MCF 10A (cell line): ENCODE measurements around the gene LPP. TPM values are rescaled to one million over a fixed set of nuclear protein-coding genes. Genes with fewer than 3 reads are reported as not detected.

ENCODE experiments used
- BruUV-seq: library from RNA; stranded (reverse); fragments of 400-500 nt; replicated peaks from 2 replicates; lab custom pipeline; 2021; lab: Mats Ljungman, UMichigan
- CTCF ChIA-PET: fragments of 300-600 bp; sonication (Branson Sonifier 250); formaldehyde crosslinking; extraction: SDS; loops from one replicate; lab custom pipeline; 2021; ENCODE audit warnings: antibody characterized with exemption, inconsistent platforms; lab: Yijun Ruan, JAX
- POLR2A ChIA-PET: fragments of 300-600, 350-650 bp; sonication (Branson Sonifier 250); formaldehyde crosslinking; extraction: SDS; loops from one replicate; lab custom pipeline; 2020; ENCODE audit warnings: antibody characterized with exemption, inconsistent platforms; lab: Yijun Ruan, JAX
- DNase-seq: peaks from one replicate; pipeline ENCODE4 v3.0.0-alpha.2; 2018; ENCODE audit not compliant: unreplicated experiment
- H3K27ac Mint-ChIP-seq: one replicate; pipeline ENCODE4 v1.8.0; 2022; ENCODE audit warnings: mild to moderate bottlenecking, low read depth, mixed read lengths; ENCODE audit not compliant: unreplicated experiment
- H3K27me3 Mint-ChIP-seq: one replicate; pipeline ENCODE4 v1.8.0; 2022; ENCODE audit warnings: mixed read lengths; ENCODE audit not compliant: insufficient read depth, unreplicated experiment
- H3K36me3 Mint-ChIP-seq: one replicate; pipeline ENCODE4 v1.8.0; 2022; ENCODE audit warnings: mild to moderate bottlenecking, moderate library complexity, mixed read lengths; ENCODE audit not compliant: insufficient read depth, unreplicated experiment
- H3K4me1 Mint-ChIP-seq: one replicate; pipeline ENCODE4 v1.8.0; 2022; ENCODE audit warnings: mixed read lengths; ENCODE audit not compliant: insufficient read depth, unreplicated experiment
- H3K4me3 Mint-ChIP-seq: one replicate; pipeline ENCODE4 v1.8.0; 2022; ENCODE audit warnings: mild to moderate bottlenecking, moderate library complexity, mixed read lengths; ENCODE audit not compliant: unreplicated experiment
- H3K9me3 Mint-ChIP-seq: one replicate; pipeline ENCODE4 v1.8.0; 2022; ENCODE audit warnings: mixed read lengths; ENCODE audit not compliant: unreplicated experiment
- intact Hi-C: fragments of 100-400 bp; cut with micrococcal nuclease; formaldehyde crosslinking; loops from 2 replicates; pipeline ENCODE4 v1.14.1; 2022
- total RNA-seq: library from RNA; stranded (reverse); gene quantifications from 2 replicates; pipeline ENCODE4 v1.2.3, GENCODE V29; 2022
- TF ChIP-seq, protein P1 (sequence below): fragments of 200-600 bp; IDR thresholded peaks from one replicate; pipeline ENCODE4 v1.8.0; 2022; ENCODE audit warnings: antibody characterized with exemption, mild to moderate bottlenecking; ENCODE audit not compliant: unreplicated experiment

Gene LPP
- total RNA-seq, 1 experiment from 2014 or later = 117 TPM

DNA sequence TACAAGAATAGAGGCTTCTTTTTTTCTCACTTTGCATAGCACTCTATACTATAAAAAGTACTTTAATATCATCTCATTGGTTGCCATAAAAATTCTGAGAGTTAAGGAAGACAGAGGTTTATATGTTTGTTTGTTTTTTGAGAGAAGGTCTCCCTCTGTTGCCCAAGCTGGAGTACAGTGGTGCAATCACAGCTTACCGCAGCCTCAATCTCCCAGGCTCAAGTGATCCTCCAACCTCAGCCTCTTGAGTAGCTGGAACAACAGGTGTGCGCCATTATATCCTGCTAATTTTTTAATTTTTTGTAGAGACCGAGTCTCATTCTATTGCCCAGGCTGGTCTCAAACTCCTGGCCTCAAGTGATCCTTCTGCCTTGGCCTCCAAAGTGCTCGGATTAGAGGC is 250.2 kb downstream of the LPP start:
- H3K27ac Mint-ChIP-seq = no peak overlapping the region
- BruUV-seq = no TSS peak
- H3K4me1 Mint-ChIP-seq = no peaks in the 10 kb centered on the region
- no peaks in the 10 kb centered on the region for H3K9me3 Mint-ChIP-seq
- peaks cover 26% of the 10 kb centered on the region for H3K36me3 Mint-ChIP-seq
- no peak for DNase-seq
- H3K27me3 Mint-ChIP-seq = no peaks in the 10 kb centered on the region
- CTCF ChIA-PET = interaction anchor here (0.5 to 1.6 kb wide), 3 partner anchors 135 to 783 kb away, joined by 3 to 5 read pairs (median 4); no protein-coding TSS in a partner anchor
- POLR2A ChIA-PET = no interaction called here
- TF ChIP-seq, protein P1, sequence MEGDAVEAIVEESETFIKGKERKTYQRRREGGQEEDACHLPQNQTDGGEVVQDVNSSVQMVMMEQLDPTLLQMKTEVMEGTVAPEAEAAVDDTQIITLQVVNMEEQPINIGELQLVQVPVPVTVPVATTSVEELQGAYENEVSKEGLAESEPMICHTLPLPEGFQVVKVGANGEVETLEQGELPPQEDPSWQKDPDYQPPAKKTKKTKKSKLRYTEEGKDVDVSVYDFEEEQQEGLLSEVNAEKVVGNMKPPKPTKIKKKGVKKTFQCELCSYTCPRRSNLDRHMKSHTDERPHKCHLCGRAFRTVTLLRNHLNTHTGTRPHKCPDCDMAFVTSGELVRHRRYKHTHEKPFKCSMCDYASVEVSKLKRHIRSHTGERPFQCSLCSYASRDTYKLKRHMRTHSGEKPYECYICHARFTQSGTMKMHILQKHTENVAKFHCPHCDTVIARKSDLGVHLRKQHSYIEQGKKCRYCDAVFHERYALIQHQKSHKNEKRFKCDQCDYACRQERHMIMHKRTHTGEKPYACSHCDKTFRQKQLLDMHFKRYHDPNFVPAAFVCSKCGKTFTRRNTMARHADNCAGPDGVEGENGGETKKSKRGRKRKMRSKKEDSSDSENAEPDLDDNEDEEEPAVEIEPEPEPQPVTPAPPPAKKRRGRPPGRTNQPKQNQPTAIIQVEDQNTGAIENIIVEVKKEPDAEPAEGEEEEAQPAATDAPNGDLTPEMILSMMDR = no peak
- no peak overlapping the region for H3K4me3 Mint-ChIP-seq
- intact Hi-C loops = loop anchor here (5.0 kb wide), 1 partner anchor 662 kb away; no protein-coding TSS in a partner anchor

DNA sequence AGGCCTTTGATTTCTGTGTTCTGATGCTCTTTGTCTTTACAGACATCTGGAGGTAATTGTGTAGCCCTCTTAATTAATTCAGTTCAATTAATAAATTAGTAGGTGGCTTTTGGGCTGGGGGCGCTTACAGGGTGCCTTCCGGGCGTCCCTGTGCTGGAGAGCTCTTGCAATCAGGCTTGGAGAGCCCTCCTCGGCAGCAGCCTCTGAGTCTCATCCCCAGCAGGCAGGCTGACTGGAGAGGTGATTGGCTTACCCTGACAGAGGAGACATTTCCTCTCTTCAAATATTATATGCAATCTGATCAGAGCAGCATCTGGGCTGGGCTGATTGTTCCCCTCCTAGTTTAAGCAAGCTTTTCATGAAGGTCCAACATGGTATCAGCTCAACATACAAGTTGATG is 250.7 kb downstream of the LPP start:
- ChIA-PET POLR2A (no interaction called here), CTCF (interaction anchor here (1.6 kb wide), 1 partner anchor 664 kb away, joined by 5 read pairs; no protein-coding TSS in a partner anchor)
- no peak overlapping the region for H3K27ac Mint-ChIP-seq
- TF ChIP-seq, protein P1 = no peak
- BruUV-seq = no TSS peak
- intact Hi-C loops = loop anchor here (5.0 kb wide), 1 partner anchor 662 kb away; no protein-coding TSS in a partner anchor
- H3K36me3 Mint-ChIP-seq = peaks cover 25% of the 10 kb centered on the region
- H3K27me3 Mint-ChIP-seq = no peaks in the 10 kb centered on the region
- no peak for DNase-seq
- no peaks in the 10 kb centered on the region for H3K4me1 Mint-ChIP-seq
- H3K4me3 Mint-ChIP-seq = no peak overlapping the region
- H3K9me3 Mint-ChIP-seq = no peaks in the 10 kb centered on the region

DNA sequence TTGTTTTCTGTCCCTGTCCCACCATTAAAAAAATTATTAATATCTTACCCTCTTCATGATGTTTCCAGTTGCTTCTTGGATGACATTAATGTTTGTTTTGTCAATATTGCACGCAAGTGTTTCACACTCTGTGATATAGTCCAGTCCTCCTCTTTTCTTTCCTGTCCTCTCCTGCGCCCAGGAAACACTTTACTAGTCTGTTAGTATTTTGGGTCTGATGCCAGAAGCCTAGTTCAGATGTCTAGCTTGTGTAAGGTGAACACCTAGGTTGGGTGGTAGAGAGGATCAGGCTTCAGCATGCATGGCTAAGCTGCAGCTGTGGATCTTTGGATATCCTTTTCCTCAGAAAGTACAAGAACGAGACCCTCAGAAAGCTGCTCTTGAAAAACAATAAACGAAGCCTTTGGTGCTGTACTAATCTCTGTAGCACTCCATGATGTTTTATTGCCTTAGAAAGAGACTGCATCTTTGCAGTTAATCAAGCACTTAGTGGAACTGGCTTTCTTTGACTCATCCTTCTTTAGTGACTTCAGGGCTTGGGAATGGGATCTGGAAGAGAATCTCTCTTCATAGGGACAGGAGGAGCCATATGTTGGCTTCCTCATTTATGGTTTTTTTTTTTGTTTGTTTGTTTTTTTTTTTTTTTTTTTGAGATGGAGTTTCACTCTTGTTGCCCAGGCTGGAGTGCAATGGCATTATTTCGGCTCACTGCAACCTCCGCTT is 253.4 kb downstream of the LPP start:
- Mint-ChIP-seq H3K9me3 (no peaks in the 10 kb centered on the region), H3K4me1 (no peaks in the 10 kb centered on the region), H3K27ac (no peak overlapping the region), H3K36me3 (peaks cover 35% of the 10 kb centered on the region), H3K4me3 (no peak overlapping the region), H3K27me3 (no peaks in the 10 kb centered on the region)
- intact Hi-C loops = no loop called here
- ChIA-PET POLR2A (no interaction called here), CTCF (interaction anchor here (0.5 to 0.7 kb wide), 2 partner anchors 209 to 549 kb away, joined by 3 to 7 read pairs; no protein-coding TSS in a partner anchor)
- TF ChIP-seq, protein P1 = no peak
- no TSS peak for BruUV-seq
- no peak for DNase-seq

DNA sequence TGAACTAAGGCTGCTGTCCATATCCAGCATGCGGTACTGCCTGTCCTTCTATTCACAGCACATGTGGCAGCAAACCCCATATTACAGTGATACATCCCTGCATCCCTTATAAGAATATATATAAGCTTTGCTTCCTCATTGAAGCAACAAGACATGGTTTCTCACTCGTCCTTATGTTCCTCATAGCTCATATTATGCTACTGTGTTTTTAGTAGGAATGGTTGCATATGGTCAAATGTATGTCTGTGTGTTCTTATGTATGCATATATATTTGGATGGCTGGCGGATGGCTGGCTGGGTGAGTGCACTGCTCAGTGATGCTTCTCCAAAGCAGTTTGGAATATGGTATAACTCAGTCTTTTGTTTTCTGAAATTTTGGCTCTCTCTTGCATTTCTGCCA is 254.9 kb downstream of the LPP start:
- Mint-ChIP-seq H3K4me1 (no peaks in the 10 kb centered on the region), H3K36me3 (peaks cover 35% of the 10 kb centered on the region), H3K27me3 (no peaks in the 10 kb centered on the region), H3K27ac (no peak overlapping the region), H3K4me3 (no peak overlapping the region), H3K9me3 (no peaks in the 10 kb centered on the region)
- ChIA-PET POLR2A (interaction anchor here (0.6 to 1.5 kb wide), 2 partner anchors 9 to 263 kb away, joined by 3 to 5 read pairs; no protein-coding TSS in a partner anchor), CTCF (interaction anchor here (0.6 to 0.7 kb wide), 3 partner anchors 47 to 545 kb away, joined by 3 to 4 read pairs (median 3); no protein-coding TSS in a partner anchor)
- BruUV-seq = no TSS peak
- TF ChIP-seq, protein P1 = no peak
- intact Hi-C loops = no loop called here
- no peak for DNase-seq
